Measurements from ENCODE around the gene FH. TPM values are rescaled to one million over a fixed set of nuclear protein-coding genes. Genes with fewer than 3 reads are reported as not detected.

FH gene
- polyA plus RNA-seq (58.4 to 101 TPM (median 97.9 TPM) in 3 replicates), polyA minus RNA-seq (18.6 to 119 TPM (median 52.5 TPM) in 3 replicates)
- 87.2 TPM for polyA plus RNA-seq (2011; ENCODE audit: low read depth)
- 50.4 and 70.4 TPM in 2 replicates for polyA plus RNA-seq (2011; cell fraction: cytosol; rRNA removed)
- 51.9 and 64.6 TPM in 2 replicates for polyA plus RNA-seq (2011; cell fraction: nucleus; rRNA removed)
- 49.1 and 94.2 TPM in 2 replicates for polyA plus RNA-seq (2012; ENCODE audit: low replicate concordance)
- 48.9 TPM for polyA minus RNA-seq (2011; cell fraction: cytosol; rRNA and poly(A)+ RNA removed)
- polyA minus RNA-seq (2011; cell fraction: nucleus; rRNA and poly(A)+ RNA removed): 27.8 and 46.2 TPM in 2 replicates

DNA sequence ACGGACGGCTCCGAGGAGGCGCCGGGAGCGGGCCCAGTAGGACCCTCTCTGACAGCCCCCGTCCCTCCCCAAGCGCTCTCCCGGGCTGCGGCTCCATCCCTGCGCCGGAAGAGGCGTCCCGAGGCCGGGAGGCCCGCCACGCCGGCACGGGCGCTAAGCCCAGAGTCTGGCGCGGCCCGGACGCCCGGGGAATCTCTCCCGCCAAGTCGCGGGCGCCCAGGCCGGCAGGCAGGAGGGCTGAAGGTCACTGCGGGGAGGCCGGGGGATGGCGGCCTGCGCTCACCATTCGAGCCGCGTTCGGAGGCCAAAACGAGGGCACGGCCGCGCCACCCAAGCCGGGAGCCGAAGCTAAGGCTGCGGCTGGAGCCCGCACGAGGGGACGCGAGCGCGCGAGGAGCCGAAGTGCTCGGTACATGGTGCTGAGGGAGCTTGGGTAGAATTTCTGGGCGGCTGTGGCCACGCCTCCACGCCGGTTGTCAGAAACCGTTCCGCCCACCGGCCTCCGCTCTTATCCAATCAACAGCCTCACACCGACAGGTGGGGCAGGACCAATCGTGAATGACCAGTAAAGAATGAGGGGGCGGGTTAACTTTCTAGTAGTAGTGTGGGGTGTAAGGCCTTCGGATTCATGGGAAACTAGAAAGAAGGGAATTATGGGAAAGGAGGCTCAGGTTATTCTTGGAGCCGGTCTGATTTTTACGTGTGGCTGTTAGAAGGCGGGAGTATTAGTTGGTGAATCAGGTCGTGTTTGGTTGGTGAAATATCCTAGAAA lies at the start of gene FH:
Gene FH, minus strand, starts transcription at position 448 of the 772 bp plus-strand sequence. Its CDS starts 33 bp downstream, at position 415.
- Histone ChIP-seq H2AFZ (ENCODE audit: control insufficient read depth, low read length) (peak within 1 kb of the TSS; percentile 88), H3K27me3 (ENCODE audit: control insufficient read depth, extremely low read depth, insufficient read depth, low read length) (no peaks in the 10 kb centered on the region), H3K9me1 (ENCODE audit: control insufficient read depth, extremely low read depth, insufficient read depth, low read length) (no peaks in the 10 kb centered on the region), H3K9ac (ENCODE audit: control insufficient read depth, extremely low read depth, insufficient read depth, low read length) (peak within 1 kb of the TSS; percentile 87), H3K79me2 (ENCODE audit: control insufficient read depth, insufficient read depth, low read length) (peaks cover 43% of the 10 kb centered on the region), H3K9me3 (ENCODE audit: control insufficient read depth, low read depth, low read length) (no peaks in the 10 kb centered on the region), H3K4me3 (ENCODE audit: control insufficient read depth in 2 of 3, extremely low read depth in 1 of 3, insufficient read depth in 2 of 3, low read depth in 1 of 3, low read length in 3 of 3) (peak within 1 kb of the TSS; percentile 59 to 74 (median 68)), H3K27ac (ENCODE audit: control insufficient read depth, insufficient read depth, low read length) (peak within 1 kb of the TSS; percentile 60), H3K36me3 (ENCODE audit: control insufficient read depth in 2 of 2, extremely low read depth in 1 of 2, insufficient read depth in 2 of 2, low read length in 2 of 2) (peaks cover 0 to 3% of the 10 kb centered on the region in 2 experiments), H4K20me1 (ENCODE audit: control insufficient read depth, extremely low read depth, insufficient read depth, low read length) (no peaks in the 10 kb centered on the region), H3K4me2 (ENCODE audit: control insufficient read depth, extremely low read depth, insufficient read depth, low read depth, low read length) (peak within 1 kb of the TSS; percentile 83), H3K4me1 (ENCODE audit: control insufficient read depth, extremely low read depth, insufficient read depth, low read length) (peaks cover 12% of the 10 kb centered on the region)
- dilution Hi-C loops (cut with MboI; ENCODE audit: extremely low pct_ligation_motif_present, low sequenced_read_pairs): no loop called here
- no peak for TF ChIP-seq CTCF (optimal IDR thresholded peaks at IDR 0.05 in 1 of 3, IDR thresholded peaks at IDR 0.05 in 1 of 3, conservative IDR thresholded peaks at IDR 0.05 in 1 of 3; ENCODE audit: extremely low read depth in 1 of 3, insufficient read depth in 2 of 3, low read length in 3 of 3)
- DNase-seq (ENCODE audit: low read depth, low spot score) (peak; percentile 93), FAIRE-seq (peak; percentile 91)

- H3K27ac ChIP-seq (ENCODE audit: control insufficient read depth, insufficient read depth, low read length): no peak overlapping the region
- H3K4me1 ChIP-seq (ENCODE audit: control insufficient read depth, extremely low read depth, insufficient read depth, low read length): no peaks in the 10 kb centered on the region
- no peak for TF ChIP-seq CTCF (optimal IDR thresholded peaks at IDR 0.05 in 1 of 3, IDR thresholded peaks at IDR 0.05 in 1 of 3, conservative IDR thresholded peaks at IDR 0.05 in 1 of 3; ENCODE audit: extremely low read depth in 1 of 3, insufficient read depth in 2 of 3, low read length in 3 of 3)
- TF ChIP-seq EZH2 (IDR thresholded peaks at IDR 0.05; ENCODE audit: low read length): no peak
- no peaks in the 10 kb centered on the region for H3K9me3 ChIP-seq (ENCODE audit: control insufficient read depth, low read depth, low read length)
- no peaks in the 10 kb centered on the region for H3K9me1 ChIP-seq (ENCODE audit: control insufficient read depth, extremely low read depth, insufficient read depth, low read length)
- H3K27me3 ChIP-seq (ENCODE audit: control insufficient read depth, extremely low read depth, insufficient read depth, low read length): no peaks in the 10 kb centered on the region
- H3K36me3 ChIP-seq (ENCODE audit: control insufficient read depth in 2 of 2, extremely low read depth in 1 of 2, insufficient read depth in 2 of 2, low read length in 2 of 2): no peaks in the 10 kb centered on the region
- H3K4me2 ChIP-seq (ENCODE audit: control insufficient read depth, extremely low read depth, insufficient read depth, low read depth, low read length): no peak overlapping the region
- FAIRE-seq (no peak), DNase-seq (ENCODE audit: low read depth, low spot score) (no peak)
- no peak overlapping the region for H3K4me3 ChIP-seq (ENCODE audit: control insufficient read depth in 2 of 3, extremely low read depth in 1 of 3, insufficient read depth in 2 of 3, low read depth in 1 of 3, low read length in 3 of 3)
- no peak overlapping the region for H2AFZ ChIP-seq (ENCODE audit: control insufficient read depth, low read length)
- H3K9ac ChIP-seq (ENCODE audit: control insufficient read depth, extremely low read depth, insufficient read depth, low read length): no peak overlapping the region
- dilution Hi-C loops (cut with MboI; ENCODE audit: extremely low pct_ligation_motif_present, low sequenced_read_pairs): no loop called here
- H4K20me1 ChIP-seq (ENCODE audit: control insufficient read depth, extremely low read depth, insufficient read depth, low read length): no peaks in the 10 kb centered on the region
- no peaks in the 10 kb centered on the region for H3K79me2 ChIP-seq (ENCODE audit: control insufficient read depth, insufficient read depth, low read length)
Measured at GRCh38 chr1:241560849-241561187, 41.3 kb upstream of the FH start.

Measured in keratinocyte (primary cell).